Mucosa of stomach (tissue), 1 donor: ENCODE measurements around the gene APEX1.

Source experiments
- H3K27me3 ChIP-seq: one replicate; pipeline ENCODE4 v1.7.0; 2013; ENCODE audit warnings: mild to moderate bottlenecking, low read length; ENCODE audit not compliant: control insufficient read depth, insufficient read depth
- H3K36me3 ChIP-seq: one replicate; pipeline ENCODE4 v1.7.0; 2013; ENCODE audit warnings: low read length; ENCODE audit not compliant: control insufficient read depth, insufficient read depth
- H3K4me1 ChIP-seq: one replicate; pipeline ENCODE4 v1.7.0; 2013; ENCODE audit warnings: mild to moderate bottlenecking, low read length; ENCODE audit not compliant: control insufficient read depth, insufficient read depth
- H3K4me3 ChIP-seq: one replicate; pipeline ENCODE4 v1.7.0; 2013; ENCODE audit warnings: low read length
- H3K9ac ChIP-seq: one replicate; pipeline ENCODE4 v1.7.0; 2013; ENCODE audit warnings: mild to moderate bottlenecking, low read length, moderate library complexity
- H3K9me3 ChIP-seq: one replicate; pipeline ENCODE4 v1.7.0; 2013; ENCODE audit warnings: mild to moderate bottlenecking, low read length, moderate library complexity; ENCODE audit not compliant: control insufficient read depth
- donor health status: Pancreatic carcinoma.

APEX1 gene

GRCh38 chr14:20422886-20423285 is 32.1 kb upstream of the APEX1 start:
- Histone ChIP-seq H3K36me3 (no peaks in the 10 kb centered on the region), H3K9ac (no peak overlapping the region), H3K4me1 (peaks cover 42% of the 10 kb centered on the region), H3K27me3 (no peaks in the 10 kb centered on the region), H3K9me3 (no peaks in the 10 kb centered on the region), H3K4me3 (no peak overlapping the region)

DNA sequence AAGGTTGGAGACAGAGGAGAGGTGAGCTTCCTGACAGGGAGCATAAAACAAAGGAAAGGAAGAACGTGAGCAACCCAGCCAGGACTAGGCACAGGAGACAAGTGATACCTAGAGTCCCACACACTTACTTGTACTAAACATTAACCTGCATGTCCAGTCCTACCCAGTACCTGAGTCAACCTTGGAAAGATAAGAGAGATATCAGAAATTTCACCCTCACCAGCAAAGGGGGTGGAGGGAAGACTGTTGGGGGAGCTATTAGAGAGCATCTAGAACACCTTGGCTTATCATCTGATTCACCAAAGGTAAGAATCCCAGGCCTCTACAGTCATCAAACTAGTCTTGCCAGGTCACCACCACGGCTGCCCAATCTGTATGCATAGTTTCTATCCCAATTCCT is 30.2 kb upstream of the APEX1 start:
- Histone ChIP-seq H3K9ac (no peak overlapping the region), H3K9me3 (no peaks in the 10 kb centered on the region), H3K4me1 (peaks cover 26% of the 10 kb centered on the region), H3K27me3 (no peaks in the 10 kb centered on the region), H3K36me3 (no peaks in the 10 kb centered on the region), H3K4me3 (no peak overlapping the region)

DNA sequence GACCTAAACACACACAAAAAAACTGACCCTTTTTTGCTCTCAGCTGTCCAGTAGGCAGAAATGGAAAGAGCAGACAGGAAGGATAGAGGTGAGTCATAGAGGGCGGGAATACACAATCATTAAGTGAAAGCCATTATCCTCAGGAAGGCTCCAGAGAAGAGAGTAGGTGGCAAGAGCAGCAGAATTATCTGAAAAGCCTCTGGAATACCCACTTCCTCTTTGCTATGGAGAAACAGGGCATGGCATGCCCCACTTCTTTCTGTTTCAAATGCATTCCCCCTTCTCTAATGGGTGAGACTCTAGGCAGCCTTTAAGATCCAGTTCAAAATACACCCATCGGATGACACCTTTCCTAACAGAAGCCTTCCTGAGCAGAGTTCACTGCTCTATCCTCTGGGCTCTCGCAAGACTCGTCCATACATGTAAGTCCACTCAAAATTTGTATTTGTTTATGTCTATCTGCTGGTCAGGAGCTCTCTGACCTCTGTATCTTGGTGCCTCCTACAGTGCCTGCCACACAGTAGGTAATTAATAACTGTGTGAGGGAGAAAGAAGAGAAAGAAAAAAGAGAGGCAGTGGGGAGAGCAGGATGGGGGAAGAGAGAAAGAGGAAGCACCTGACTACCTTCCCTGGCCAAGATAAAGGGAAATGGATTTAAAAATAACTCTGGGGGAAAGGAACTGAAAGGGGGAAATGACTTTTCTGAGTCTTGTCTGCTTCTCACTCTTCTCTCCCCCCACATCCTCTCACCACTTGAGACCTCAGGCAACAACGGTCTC is 27.6 kb upstream of the APEX1 start:
- Histone ChIP-seq H3K9ac (no peak overlapping the region), H3K36me3 (no peaks in the 10 kb centered on the region), H3K9me3 (no peaks in the 10 kb centered on the region), H3K27me3 (no peaks in the 10 kb centered on the region), H3K4me1 (peaks cover 24% of the 10 kb centered on the region), H3K4me3 (no peak overlapping the region)

DNA sequence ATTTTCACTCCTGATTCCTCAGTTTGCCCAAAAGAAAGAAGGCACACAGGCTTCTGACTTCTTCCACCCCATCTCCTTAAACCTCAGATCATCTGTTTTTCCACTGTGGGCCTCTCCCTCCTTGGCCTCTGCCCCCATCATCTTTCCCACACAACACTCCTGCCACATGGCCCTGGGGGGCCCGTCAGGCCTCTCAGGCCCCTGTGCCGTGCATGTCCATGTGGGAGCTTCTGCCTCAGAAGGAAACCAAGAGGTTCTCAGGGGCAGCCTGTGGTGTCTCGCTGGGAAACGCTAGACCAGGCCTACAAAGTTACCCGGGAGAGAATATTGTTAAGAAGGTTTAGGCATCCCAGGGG is 27.0 kb upstream of the APEX1 start:
- H3K9me3 ChIP-seq: no peaks in the 10 kb centered on the region
- H3K27me3 ChIP-seq: no peaks in the 10 kb centered on the region
- H3K9ac ChIP-seq: no peak overlapping the region
- no peaks in the 10 kb centered on the region for H3K36me3 ChIP-seq
- no peak overlapping the region for H3K4me3 ChIP-seq
- H3K4me1 ChIP-seq: peaks cover 24% of the 10 kb centered on the region

GRCh38 chr14:20428802-20429201 is 26.2 kb upstream of the APEX1 start:
- no peak overlapping the region for H3K4me3 ChIP-seq
- no peaks in the 10 kb centered on the region for H3K36me3 ChIP-seq
- no peaks in the 10 kb centered on the region for H3K9me3 ChIP-seq
- peaks cover 24% of the 10 kb centered on the region for H3K4me1 ChIP-seq
- no peak overlapping the region for H3K9ac ChIP-seq
- H3K27me3 ChIP-seq: no peaks in the 10 kb centered on the region

- Histone ChIP-seq H3K36me3 (no peaks in the 10 kb centered on the region), H3K4me1 (peaks cover 19% of the 10 kb centered on the region), H3K27me3 (no peaks in the 10 kb centered on the region), H3K4me3 (no peak overlapping the region), H3K9ac (no peak overlapping the region), H3K9me3 (no peaks in the 10 kb centered on the region)
These were observed 25.0 kb upstream of the APEX1 start for GRCh38 chr14:20429801-20430669.

DNA sequence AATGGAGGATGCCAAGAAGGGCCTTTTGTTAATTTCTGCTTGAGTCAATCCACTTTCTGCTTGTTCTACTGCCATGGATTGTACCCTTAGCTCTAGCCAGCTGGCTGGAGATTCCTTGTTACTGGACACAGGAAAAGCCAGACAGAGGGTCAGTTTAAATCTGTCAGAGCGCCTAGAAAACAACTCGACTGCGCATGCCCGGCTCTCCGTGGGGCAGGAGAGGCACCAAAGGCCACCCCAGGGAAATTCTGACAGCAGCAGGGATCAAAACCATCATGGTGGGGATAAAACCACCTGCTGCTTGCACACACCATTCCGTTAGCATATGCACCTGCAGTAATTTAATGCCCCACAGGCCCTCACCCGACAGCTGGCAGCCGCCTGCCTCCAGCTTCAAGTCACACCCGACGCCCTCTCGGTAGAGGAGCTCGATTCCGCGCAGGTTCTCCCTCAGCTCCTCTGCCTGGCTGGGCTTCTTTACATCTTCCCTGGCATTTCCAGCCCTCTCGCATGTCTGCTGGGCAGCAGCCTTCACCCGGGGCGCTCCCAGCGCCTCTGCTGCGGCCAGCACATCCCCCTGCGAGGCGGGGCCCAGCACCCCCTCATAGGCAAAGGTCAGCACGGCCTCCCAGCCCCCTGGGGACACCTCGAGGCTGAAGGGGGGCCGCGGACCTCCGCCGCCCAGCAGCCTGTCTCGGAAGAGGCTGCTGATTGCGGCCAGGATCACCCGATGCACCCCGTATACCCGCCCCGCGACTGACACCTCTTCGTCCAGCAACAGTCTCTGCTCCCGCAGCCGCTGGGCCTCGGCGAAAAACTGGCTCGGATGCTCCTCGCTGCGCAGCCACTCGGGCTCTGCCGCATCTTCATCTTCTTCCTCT is 20.1 kb upstream of the APEX1 start:
- no peaks in the 10 kb centered on the region for H3K36me3 ChIP-seq

GRCh38 chr14:20435582-20436362 is 19.3 kb upstream of the APEX1 start, which contains the start of gene KLHL33:
TSS of gene KLHL33 (minus strand) at chr14:20436166. CDS start at chr14:20435811, 355 bp downstream.
- H3K27me3 ChIP-seq: no peaks in the 10 kb centered on the region
- no peaks in the 10 kb centered on the region for H3K36me3 ChIP-seq
- no peak within 1 kb of the TSS for H3K4me3 ChIP-seq
- no peaks in the 10 kb centered on the region for H3K9me3 ChIP-seq
- H3K4me1 ChIP-seq: peaks cover 10% of the 10 kb centered on the region
- no peak within 1 kb of the TSS for H3K9ac ChIP-seq

More for the DNA sequence above, 20.1 kb upstream of the APEX1 start:
- H3K9me3 ChIP-seq: no peaks in the 10 kb centered on the region
- peaks cover 10% of the 10 kb centered on the region for H3K4me1 ChIP-seq
- H3K9ac ChIP-seq: no peak overlapping the region
- H3K4me3 ChIP-seq: no peak overlapping the region
- no peaks in the 10 kb centered on the region for H3K27me3 ChIP-seq

DNA sequence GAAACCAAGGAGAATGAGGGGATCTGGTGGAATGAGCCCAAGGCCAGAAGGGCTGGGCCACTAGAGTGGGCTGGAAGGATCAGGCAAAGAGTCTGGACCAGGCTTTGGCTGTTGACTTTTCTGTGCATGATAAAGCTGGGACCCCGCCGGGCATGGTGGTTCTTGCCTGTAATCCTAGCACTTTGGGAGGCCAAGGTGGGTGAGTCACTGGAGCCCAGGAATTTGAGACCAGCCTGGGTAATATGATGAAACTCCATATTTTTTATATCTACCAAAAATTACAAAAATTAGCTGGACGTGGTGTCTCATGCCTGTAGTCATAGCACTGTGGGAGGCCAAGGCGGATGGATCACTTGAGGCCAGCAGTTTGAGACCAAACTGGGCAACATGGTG is 18.7 kb upstream of the APEX1 start:
- Histone ChIP-seq H3K4me1 (peaks cover 12% of the 10 kb centered on the region), H3K27me3 (no peaks in the 10 kb centered on the region), H3K4me3 (no peak overlapping the region), H3K9me3 (no peaks in the 10 kb centered on the region), H3K36me3 (no peaks in the 10 kb centered on the region), H3K9ac (no peak overlapping the region)

DNA sequence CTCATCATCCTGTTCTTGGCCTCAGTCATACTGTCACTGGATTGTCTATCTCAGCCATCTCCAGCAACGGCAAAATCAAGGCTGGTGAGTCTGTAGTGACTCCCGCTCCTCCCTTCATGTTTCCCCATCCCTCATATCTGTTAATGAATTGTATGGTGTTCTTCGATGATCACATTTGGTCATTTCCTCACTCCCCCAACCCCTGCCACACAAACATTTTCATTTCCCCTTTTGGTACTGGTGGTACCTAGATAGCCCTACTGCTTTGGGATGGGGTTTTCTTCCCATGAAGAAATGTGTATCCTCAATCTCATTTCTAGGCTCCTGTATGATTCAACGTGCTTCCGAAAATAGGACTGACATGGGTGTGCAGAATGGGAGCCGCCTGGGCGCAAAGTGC is 16.4 kb upstream of the APEX1 start:
- Histone ChIP-seq H3K9ac (no peak overlapping the region), H3K4me1 (peaks cover 12% of the 10 kb centered on the region), H3K36me3 (no peaks in the 10 kb centered on the region), H3K27me3 (no peaks in the 10 kb centered on the region), H3K9me3 (no peaks in the 10 kb centered on the region), H3K4me3 (no peak overlapping the region)

GRCh38 chr14:20440465-20440864 is 14.6 kb upstream of the APEX1 start:
- no peaks in the 10 kb centered on the region for H3K9me3 ChIP-seq
- H3K4me1 ChIP-seq: peaks cover 12% of the 10 kb centered on the region

More at GRCh38 chr14:20440465-20440864, 14.6 kb upstream of the APEX1 start:
- Histone ChIP-seq H3K27me3 (no peaks in the 10 kb centered on the region), H3K36me3 (no peaks in the 10 kb centered on the region), H3K4me3 (no peak overlapping the region), H3K9ac (no peak overlapping the region)
